NCI-H128 (cell line): Measurements from ENCODE around the gene NAV3.

Source experiments
- DNase-seq: peaks from one replicate; lab custom pipeline; 2025; ENCODE audit not compliant: unreplicated experiment; lab: John Stamatoyannopoulos, UW

Gene NAV3, protein sequence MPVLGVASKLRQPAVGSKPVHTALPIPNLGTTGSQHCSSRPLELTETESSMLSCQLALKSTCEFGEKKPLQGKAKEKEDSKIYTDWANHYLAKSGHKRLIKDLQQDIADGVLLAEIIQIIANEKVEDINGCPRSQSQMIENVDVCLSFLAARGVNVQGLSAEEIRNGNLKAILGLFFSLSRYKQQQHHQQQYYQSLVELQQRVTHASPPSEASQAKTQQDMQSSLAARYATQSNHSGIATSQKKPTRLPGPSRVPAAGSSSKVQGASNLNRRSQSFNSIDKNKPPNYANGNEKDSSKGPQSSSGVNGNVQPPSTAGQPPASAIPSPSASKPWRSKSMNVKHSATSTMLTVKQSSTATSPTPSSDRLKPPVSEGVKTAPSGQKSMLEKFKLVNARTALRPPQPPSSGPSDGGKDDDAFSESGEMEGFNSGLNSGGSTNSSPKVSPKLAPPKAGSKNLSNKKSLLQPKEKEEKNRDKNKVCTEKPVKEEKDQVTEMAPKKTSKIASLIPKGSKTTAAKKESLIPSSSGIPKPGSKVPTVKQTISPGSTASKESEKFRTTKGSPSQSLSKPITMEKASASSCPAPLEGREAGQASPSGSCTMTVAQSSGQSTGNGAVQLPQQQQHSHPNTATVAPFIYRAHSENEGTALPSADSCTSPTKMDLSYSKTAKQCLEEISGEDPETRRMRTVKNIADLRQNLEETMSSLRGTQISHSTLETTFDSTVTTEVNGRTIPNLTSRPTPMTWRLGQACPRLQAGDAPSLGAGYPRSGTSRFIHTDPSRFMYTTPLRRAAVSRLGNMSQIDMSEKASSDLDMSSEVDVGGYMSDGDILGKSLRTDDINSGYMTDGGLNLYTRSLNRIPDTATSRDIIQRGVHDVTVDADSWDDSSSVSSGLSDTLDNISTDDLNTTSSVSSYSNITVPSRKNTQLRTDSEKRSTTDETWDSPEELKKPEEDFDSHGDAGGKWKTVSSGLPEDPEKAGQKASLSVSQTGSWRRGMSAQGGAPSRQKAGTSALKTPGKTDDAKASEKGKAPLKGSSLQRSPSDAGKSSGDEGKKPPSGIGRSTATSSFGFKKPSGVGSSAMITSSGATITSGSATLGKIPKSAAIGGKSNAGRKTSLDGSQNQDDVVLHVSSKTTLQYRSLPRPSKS (N-terminal part only)

DNA sequence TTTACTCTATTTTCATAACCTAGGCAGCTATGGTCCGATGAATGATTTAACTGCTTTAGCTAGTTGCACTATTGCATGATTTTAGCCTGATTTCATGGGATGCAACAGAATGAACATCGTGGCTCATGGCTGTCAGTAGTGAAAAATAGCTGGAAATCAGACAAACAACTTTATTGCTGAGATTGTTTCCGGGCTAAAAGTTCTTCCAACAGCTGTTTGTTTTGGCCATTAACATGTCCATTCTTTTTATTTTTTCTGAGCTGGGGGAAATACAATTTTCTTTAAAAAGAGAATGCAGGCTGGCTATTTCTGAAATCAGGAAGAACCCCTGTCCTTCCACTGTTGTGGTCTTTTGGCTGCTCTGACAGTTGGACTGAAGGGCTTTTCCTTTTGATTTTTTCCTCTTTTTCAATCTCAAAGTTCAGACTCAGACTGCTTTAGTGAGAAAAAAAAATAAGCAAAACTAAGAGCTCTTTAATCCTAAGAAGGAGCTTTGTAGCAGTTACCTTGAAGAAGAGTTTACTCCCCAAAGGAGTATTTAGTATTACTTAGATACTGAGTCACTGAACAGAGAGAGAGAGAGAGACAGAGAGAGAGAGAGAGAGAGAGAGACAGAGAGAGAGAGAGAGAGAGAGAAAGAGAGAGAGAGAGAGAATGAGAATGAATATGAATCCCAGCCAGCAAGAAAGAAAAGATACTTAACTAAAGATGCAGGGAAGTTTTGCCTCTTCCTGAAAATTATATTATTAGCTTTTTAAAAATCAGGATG is at the start of gene NAV3:
TSS of gene NAV3 (plus strand) at position 312 of the 769 bp plus-strand sequence. CDS start 568 bp downstream, outside the sequence.
- DNase-seq: no peak

DNA sequence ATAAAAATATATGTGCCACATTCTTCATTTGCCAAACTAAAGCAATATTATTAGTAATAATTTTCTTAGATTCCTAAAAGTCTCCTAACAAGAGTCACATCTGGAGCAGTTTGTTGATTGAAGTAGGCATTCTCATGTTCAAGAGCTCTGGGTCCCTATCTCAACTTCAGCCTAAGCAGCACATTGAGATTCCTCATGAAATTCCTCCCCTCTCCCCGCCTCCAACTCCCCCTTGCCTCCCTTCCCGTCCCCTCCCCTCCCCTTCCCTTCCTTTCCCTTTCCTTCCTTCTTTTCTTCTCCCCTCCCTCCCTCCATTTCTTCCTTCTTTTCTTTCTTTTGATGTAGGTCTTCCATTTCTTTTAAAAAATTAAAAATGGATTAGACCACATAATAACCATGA is 48.7 kb upstream of the NAV3 start:
- DNase-seq: no peak

DNA sequence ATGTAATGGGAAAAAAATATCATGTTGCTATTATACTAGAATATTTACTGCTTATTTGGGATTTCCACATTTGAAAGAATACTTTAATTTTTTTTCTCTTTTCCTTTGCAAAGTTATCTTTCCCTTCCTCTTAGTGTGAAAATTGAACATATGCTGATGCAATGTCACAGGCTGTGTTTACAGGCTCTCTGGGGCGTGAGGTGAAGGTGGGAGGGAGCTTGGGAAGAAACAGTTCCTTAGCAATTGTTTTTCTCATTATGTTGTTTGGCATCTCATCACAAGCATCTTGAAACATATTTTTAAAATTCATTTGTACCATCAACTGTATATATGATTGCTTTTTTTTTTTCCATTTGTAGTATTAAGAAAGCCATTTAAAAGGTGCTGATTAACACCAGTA is 47.9 kb upstream of the NAV3 start:
- DNase-seq: no peak

DNA sequence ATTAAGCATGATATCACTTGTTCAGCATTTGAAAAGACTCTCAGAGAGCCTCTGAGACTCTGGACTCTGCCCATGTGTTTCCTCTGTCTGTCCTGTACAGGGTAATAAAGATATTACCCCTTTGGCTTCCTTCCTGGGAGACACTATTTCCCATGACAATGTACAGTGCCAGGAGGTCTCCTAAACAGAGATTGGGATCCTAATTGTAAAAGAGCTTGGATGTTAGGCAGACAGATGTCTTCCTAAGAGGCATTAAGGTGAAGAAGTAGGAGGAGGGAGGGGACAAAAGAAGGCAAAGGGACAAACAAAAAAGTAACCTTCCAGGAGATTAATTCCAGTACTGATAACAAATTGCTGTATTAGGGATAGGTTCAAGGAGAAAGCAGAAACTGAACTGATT is 45.5 kb upstream of the NAV3 start:
- no peak for DNase-seq

DNA sequence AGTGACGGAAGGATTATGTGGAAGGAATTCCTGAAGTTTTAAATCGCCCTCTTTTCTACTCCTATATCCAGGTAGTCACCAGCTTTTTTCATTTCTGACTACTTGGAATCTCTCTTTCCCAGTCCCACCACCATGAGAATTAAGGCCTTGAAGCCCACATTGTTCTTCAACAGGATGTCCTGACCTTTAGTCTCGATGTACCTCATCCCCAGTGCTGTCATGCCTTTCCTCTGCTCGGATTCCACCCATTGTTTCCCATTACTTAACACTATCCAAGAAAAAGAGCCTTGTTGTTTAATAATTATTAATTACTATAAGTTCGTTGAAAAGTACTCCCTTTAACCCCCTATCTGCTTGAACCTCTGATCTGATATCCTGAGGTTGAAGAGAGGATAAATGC is 44.0 kb upstream of the NAV3 start:
- no peak for DNase-seq

DNA sequence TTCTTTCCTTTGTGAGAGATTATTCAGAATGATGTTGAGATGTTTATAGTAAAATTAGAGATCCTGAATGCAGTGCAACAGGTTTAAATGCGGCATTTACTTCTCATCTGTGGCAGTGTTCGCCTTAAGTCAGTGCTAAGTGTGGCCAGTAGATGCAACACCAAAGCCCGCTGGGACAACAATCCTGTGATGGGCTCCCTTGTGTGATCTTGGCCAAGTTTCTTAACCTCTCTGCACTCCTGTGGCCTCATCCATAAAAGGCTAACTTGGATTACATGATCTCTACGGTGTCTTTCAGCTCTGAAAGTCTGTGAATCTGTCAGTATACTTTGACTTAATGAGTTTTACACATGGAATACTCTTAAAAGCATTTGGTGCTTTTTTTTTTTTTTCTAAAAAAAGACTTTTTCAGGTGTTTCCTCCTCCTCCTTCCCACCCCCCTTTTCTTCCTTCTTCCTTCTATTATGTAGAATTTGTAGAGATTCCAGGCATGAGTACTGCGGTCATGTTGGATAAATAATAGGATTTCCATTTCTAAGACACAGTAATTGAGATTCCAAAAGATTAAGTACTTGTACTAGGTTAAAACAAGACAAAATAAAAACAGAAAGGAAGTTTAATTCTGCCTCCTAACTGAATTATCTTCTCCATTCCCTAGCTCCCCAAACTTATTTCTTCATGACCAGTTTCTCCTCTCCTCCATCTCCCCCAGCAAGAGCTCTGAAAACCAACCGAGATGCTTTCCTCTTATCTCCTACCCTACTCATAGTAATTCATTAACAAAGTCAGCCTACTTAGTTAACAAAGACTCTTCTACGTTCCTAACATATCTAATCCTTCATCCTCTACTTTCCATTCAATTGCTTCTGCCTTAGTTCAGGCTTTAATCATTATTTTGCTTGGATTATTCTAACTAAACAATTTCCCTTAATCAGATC is 42.2 kb upstream of the NAV3 start:
- DNase-seq: no peak

DNA sequence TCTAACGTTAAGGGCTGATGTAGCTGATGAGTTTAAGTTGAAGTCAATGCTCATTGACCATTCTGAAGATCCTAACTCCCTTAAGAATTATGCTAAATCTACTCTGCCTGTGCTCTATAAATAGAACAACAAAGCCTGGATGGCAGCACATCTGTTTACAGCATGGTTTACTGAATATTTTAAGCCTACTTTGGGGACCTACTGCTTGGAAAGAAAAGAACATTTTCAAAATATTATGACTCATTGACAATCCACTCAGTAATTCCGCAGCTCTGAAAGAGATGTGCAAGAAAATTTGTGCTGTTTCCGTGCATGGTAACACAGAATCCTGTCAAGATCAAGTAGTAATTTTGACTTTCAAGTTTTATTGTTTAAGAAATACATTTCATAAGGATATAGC is 35.0 kb upstream of the NAV3 start:
- DNase-seq: no peak

DNA sequence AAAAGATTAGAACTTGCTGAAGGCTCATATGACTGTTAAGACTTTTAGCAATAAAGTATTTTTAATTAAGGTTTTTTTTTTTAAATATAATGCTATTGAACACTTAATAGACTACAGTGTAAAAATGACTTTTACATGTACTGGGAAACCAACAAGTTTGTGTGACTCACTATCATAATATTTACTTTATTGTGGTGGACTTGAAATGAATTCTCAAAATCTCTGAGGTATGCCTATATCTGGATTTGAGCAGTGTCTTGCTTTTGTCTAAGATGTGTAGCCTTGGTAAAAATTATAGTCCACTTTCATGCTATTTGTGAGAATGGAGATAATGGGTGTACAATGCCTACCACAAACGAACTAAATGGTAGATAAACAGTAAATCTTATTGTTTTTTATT is 33.9 kb upstream of the NAV3 start:
- DNase-seq: no peak

DNA sequence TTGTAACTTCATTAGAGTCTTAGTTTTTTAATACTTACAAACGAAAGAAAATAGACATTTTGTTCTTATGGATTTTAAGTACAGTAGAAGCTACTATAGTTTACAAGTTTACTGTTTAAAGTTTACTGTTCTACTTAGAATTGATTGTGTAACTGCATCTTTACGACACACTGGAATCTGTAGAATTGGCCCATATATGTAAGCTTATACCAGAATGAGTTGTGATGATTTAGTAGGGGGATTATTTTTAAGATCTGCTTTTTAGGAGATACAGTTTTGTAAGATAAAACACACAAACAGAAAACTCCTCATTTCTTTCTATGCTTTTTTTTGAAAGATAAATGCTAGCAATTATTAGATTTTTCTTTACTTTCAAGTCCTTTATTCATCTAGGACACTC is 30.2 kb upstream of the NAV3 start:
- no peak for DNase-seq

DNA sequence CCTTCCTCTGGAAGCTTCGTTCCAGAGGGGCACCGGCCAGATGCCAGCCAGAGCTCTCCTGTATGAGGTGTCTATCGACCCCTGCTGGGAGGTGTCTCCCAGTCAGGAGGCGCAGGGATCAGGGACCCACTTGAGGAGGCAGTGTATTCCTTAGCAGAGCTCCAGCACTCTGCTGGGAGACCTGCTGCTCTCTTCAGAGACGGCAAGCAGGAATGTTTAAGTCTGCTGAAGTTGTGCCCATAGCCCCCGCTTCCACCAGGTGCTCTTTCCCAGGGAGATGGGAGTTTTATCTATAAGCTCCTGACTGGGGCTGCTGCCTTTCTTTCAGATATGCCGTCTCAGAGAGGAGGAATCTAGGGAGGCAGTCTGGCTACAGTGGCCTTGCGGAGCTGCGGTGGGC is 22.2 kb upstream of the NAV3 start:
- no peak for DNase-seq

DNA sequence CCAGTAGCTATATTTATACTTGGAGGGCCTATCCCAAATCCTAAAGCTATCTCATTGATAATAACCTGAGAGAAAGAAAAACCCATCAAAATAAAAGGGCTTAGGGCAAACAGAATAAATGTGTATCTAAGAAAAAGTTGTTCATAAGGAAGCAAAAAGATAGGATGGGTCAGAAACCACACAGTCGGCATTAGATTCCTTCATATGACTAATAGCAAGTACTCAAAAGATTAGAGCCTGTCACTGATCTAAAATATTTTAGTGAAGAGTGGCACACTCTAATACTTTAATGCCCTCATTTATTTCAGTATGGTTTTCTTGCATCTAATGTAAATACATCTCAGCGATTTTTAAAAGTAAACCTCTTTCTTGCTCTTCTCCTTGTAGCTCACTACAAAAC is 17.1 kb upstream of the NAV3 start:
- no peak for DNase-seq

DNA sequence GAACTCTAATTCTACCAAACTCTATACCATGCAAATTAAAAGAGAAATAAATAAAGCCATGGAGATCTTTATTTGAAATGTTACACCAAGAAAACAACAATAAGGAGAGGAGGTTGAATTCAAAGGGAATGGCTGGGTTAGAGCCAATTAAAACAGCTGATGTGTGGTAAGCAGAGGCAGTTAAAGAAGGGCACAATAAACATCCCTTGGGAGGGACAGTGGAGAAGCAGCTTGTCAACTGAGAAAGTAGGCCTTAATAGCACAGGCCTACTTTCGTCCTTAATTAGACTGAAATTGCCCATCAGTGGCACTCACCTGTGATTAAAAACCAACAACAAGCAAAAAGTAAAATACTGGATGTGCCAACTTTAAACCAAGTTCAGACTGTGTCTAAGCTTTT is 16.3 kb upstream of the NAV3 start:
- DNase-seq: peak; percentile 47

DNA sequence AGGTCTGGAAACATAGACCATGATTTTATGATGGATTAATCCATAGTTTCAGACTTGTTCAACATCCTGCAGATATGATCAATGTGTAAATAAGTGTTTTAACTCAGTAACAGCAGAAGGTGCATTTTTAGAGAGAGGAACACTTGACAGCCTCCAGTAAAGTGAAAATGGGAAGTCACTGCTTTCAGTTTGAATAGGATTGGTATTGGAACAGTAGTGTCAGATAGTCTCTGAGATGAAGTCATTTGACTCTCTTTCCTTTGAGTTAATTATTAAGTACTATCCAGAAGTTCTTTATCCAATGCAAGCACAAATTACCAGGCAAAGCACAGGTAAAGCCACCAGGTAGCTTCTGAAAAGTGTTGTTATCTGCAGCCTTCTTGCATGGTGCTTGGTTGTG is 14.5 kb upstream of the NAV3 start:
- DNase-seq: no peak

DNA sequence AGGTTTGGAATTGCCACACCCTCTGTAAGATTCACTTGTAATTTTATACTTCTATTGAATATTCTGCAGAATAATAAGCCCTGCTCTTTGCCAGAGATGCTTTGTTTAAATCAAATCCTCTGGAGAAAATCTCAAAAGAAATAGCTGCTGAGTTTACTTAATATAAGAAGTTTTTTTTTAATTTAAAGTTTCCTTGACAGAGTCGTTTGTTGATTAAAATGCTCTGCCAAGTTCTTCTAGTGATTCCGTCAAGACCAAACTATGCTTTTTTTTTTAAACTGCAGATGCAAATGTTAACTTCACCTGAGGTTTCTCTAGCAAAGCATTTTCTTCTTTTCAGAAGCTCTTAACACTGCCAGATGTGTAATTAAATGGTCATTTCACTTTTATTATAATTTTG is 13.4 kb upstream of the NAV3 start:
- DNase-seq: no peak

DNA sequence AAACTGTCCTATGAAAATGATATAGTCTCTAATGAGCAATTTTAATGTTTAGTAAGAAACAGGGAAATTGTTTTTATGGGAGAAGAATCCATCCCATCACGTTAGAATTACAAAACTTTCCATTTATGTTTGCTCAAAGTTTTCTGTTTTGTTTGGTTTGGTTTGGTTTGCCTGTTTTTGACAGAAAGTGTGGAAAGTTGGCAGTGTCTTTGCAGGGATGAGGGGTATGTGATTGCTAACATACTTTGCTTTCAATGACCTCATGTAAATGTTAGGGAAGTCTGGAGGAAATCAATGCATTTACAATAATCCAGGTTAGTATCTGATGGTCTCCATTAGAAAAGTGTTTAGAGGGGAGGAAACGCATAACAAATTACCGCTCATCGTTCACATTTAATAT is 12.3 kb upstream of the NAV3 start:
- DNase-seq: no peak

DNA sequence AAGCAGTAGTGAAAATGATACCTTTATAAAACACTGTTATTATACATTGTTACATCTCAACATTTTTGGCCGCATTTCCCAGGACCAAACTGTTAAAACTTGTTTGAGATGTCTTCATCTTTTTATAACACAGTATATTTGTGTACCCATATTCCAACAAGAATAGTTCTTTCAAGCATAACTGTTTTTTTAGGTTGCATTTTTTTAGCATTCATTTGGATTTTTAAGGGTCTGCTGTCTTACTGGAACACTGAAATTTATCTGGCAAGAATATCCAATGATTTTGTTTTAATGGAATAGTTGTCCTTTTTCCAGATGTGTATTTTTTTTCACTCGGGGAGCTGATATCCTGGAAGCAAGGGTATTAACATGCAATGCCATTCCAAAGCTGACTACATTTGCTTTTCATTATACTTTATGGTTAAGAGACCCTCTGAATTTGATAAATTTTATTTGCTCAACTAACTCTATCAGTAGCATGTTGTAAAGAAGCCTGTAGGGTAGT is 8.9 kb upstream of the NAV3 start:
- DNase-seq: no peak

DNA sequence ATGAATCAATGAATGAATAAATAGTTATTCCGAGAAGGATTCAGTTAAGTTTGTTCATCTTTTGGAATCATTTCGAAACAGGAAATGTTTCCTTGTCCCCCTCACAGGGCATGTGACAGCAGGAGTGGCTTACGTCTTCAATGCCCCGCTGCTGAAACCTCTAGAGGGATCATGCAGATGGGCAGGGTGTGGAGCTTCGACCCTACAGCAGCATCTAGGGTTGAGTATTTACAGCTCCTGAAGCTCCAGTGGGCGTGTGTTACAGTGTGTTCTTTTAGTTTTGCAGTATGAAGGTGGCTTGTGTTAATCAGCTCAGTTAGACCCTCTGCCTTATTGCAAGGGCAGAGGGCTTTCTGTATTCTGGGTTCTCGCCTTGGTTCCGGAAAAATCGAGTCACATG is 2.6 kb downstream of the NAV3 start:
- DNase-seq: no peak

DNA sequence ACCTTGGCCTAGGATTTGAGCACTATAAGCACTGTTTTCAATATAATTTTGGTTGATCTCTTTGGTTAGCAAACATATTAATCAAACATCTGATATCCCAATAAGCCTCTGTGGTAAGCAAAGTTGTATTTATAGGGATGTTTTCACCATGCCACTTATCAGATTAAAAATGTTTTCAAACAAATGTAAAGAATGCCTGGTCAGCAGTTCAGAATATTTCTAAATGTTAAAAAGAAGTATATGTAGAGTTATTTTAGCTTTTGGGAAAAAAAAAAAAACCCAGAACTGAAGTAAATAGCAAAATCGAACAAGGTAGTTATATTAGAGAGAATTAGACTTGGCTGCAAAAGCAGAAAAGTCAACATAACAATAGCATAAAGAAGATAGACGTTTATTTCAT is 3.9 kb downstream of the NAV3 start:
- no peak for DNase-seq

DNA sequence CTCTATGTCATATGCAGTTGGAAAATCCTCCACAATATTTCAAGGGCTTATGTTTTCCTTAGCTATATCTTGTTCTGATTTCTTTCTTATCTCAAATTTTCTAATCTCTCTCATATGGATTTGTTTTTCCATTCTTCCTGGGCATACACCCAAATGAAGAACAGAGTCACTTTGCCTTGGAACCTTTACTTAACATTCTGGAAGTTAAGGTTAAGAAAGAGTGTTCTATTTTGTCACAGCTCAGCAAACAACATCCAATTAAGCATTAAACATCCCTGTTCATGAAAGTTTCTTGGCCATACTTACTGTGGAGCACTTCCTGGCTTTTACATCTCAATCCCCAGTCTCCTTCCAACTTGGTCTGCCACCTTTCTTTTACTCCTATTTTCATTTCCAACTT is 5.3 kb downstream of the NAV3 start:
- DNase-seq: no peak

DNA sequence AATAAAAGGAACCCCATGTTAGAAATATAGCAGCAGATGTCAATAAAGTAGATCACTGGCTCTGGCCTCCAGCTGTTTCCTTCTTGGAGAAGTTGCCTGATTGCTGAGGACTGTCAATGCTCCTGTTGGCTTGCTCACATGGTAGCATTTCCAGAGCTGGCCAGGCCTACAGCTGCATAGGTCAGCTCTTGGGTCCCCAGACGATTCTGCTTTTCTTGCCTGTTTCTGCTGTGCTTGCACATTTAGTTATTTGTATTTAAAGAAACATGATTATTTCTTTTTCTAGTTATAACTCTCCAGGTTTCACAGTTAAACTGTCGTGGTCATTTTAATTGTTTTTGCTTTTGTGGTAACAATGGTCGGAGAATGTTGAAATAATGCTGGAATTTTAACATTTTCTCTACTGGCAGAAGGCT is 7.2 kb downstream of the NAV3 start:
- no peak for DNase-seq
